Measurements from ENCODE around the gene MARCOL. TPM values are rescaled to one million over a fixed set of nuclear protein-coding genes. Genes with fewer than 3 reads are reported as not detected.

The MARCOL gene
- polyA plus RNA-seq, 1 of the 3 experiments (the other 2 are of a cell fraction): not detected

DNA sequence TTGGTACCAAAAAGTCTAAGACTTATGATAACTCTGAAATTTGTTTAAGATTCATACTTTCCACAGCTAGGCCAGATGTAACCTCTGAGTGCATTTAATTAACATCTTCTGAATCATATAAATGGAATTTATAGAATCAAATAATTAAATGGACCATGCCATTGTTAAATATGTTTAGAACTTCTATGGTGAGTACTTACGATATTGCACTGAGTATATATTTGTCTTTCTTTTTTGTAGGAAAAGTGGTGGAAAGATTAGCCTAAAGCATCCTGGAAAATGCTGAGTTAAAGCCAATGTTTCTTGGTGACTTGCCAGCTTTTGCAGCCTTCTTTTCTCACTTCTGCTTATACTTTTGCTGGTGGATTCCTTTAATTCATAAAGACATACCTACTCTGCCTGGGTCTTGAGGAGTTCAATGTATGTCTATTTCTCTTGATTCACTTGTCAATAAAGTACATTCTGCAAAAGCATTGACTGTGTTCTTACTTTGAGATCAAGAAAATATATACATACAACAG is 23.6 kb upstream of the MARCOL start (continued):
- TF ChIP-seq PBX3 (IDR thresholded peaks at IDR 0.05) (no peak), JUND (IDR thresholded peaks at IDR 0.05) (no peak), NFIC (IDR thresholded peaks at IDR 0.05; ENCODE audit: borderline replicate concordance) (no peak), FOXM1 (IDR thresholded peaks at IDR 0.05; ENCODE audit: low read depth) (no peak)

- Histone ChIP-seq H3K36me3 (replicated peaks in 1 of 2; ENCODE audit: control insufficient read depth in 1 of 2, insufficient read depth in 2 of 2, low read length in 1 of 2) (no peaks in the 10 kb centered on the region), H3K9ac (no peak overlapping the region), H3K4me2 (no peak overlapping the region), H3F3A (replicated peaks; ENCODE audit: insufficient read depth) (no peaks in the 10 kb centered on the region), H3K4me3 (ENCODE audit: low read depth in 2 of 2, low read length in 1 of 2) (no peak overlapping the region), H3K27ac (ENCODE audit: low read depth in 2 of 2, low read length in 1 of 2) (no peak overlapping the region), H2AFZ (ENCODE audit: low read depth) (no peak overlapping the region), H3K9me2 (no peaks in the 10 kb centered on the region), H3K79me2 (ENCODE audit: insufficient read depth) (no peaks in the 10 kb centered on the region), H3K4me1 (ENCODE audit: control insufficient read depth in 1 of 2, insufficient read depth in 2 of 2, low read depth in 1 of 2, low read length in 1 of 2) (no peaks in the 10 kb centered on the region), H3K27me3 (ENCODE audit: insufficient read depth) (no peaks in the 10 kb centered on the region), H4K20me1 (ENCODE audit: insufficient read depth) (no peaks in the 10 kb centered on the region), H3K9me3 (no peaks in the 10 kb centered on the region)
- 23% methylated on average over 6 of the region's 6 CpGs for WGBS (ENCODE audit: low lambda C conversion rate)
- TF ChIP-seq RFX5 (IDR thresholded peaks at IDR 0.05; ENCODE audit: low read length) (no peak), JUND (IDR thresholded peaks at IDR 0.05) (no peak), EZH2phosphoT487 (IDR thresholded peaks at IDR 0.05; ENCODE audit: borderline replicate concordance, low read depth) (no peak), MEF2A (IDR thresholded peaks at IDR 0.05; ENCODE audit: borderline replicate concordance, low read depth) (no peak), FOXJ3 (CRISPR knock-in tag; IDR thresholded peaks at IDR 0.05) (no peak), TCF12 (IDR thresholded peaks at IDR 0.05) (no peak), FOXM1 (IDR thresholded peaks at IDR 0.05; ENCODE audit: low read depth) (no peak), NFIC (IDR thresholded peaks at IDR 0.05; ENCODE audit: borderline replicate concordance) (no peak), PBX3 (IDR thresholded peaks at IDR 0.05) (no peak), EP300 (IDR thresholded peaks at IDR 0.05; ENCODE audit: borderline replicate concordance in 1 of 2, low read depth in 1 of 2, low read length in 1 of 2) (no peak), GABPA (IDR thresholded peaks at IDR 0.05; ENCODE audit: low read depth) (no peak), RCOR1 (IDR thresholded peaks at IDR 0.05; ENCODE audit: low read length) (no peak), TEAD4 (IDR thresholded peaks at IDR 0.05; ENCODE audit: borderline replicate concordance, insufficient read depth) (no peak)
- TF ChIP-seq, protein P1, sequence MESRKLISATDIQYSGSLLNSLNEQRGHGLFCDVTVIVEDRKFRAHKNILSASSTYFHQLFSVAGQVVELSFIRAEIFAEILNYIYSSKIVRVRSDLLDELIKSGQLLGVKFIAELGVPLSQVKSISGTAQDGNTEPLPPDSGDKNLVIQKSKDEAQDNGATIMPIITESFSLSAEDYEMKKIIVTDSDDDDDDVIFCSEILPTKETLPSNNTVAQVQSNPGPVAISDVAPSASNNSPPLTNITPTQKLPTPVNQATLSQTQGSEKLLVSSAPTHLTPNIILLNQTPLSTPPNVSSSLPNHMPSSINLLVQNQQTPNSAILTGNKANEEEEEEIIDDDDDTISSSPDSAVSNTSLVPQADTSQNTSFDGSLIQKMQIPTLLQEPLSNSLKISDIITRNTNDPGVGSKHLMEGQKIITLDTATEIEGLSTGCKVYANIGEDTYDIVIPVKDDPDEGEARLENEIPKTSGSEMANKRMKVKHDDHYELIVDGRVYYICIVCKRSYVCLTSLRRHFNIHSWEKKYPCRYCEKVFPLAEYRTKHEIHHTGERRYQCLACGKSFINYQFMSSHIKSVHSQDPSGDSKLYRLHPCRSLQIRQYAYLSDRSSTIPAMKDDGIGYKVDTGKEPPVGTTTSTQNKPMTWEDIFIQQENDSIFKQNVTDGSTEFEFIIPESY (IDR thresholded peaks at IDR 0.05; ENCODE audit: borderline replicate concordance, low read depth): no peak
- POLR2A ChIA-PET: no interaction called here
- DNase-seq: no peak
- CTCF ChIA-PET: interaction anchor here (1.1 kb wide), 1 partner anchor 16 kb away, joined by 3 read pairs; no protein-coding TSS in a partner anchor
These were observed 16.8 kb upstream of the MARCOL start for GRCh38 chr5:148221508-148221907.
